HepG2 (cell line): Measurements from ENCODE around the gene PLCG2. TPM values are rescaled to one million over a fixed set of nuclear protein-coding genes. Genes with fewer than 3 reads are reported as not detected.

Experiments used
- ATAC-seq: fragments of 200-7000 bp; cut with Tn5 transposase; 3 replicates; pipeline ENCODE4 v1.9.1; 2020; ENCODE audit warnings: mild to moderate bottlenecking, moderate library complexity
- BruUV-seq: library from RNA; stranded (reverse); fragments of 400-500 nt; replicated peaks from 2 replicates; lab custom pipeline; 2021; lab: Mats Ljungman, UMichigan
- CTCF ChIA-PET: fragments of 300-600 bp; formaldehyde crosslinking; extraction: SDS; loops from one replicate; lab custom pipeline; 2021; ENCODE audit warnings: low total read pairs, inconsistent platforms, low intra/inter-chr PET ratio; lab: Yijun Ruan, JAX
- POLR2A ChIA-PET: fragments of 350-600 bp; sonication (Branson Sonifier 250); formaldehyde crosslinking; loops from one replicate; lab custom pipeline; 2020; ENCODE audit warnings: antibody characterized with exemption, inconsistent platforms; lab: Yijun Ruan, JAX
- DNase-seq: peaks from one replicate; pipeline ENCODE4 v3.0.0-alpha.2; 2015; ENCODE audit warnings: low spot score
- FAIRE-seq: peaks from 3 replicates; lab custom pipeline; 2011; peaks lifted over from hg19 to GRCh38; lab: Jason Lieb, UNC
- H2AFZ ChIP-seq: one replicate; pipeline ENCODE4 v1.6.1; 2011; ENCODE audit warnings: low read length, inconsistent platforms
- H3K27ac ChIP-seq: fragments of 300-600 bp; 3 replicates; pipeline ENCODE4 v1.8.0; 2011; ENCODE audit warnings: mixed run types, mild to moderate bottlenecking, mixed read lengths, low read length, inconsistent platforms; ENCODE audit not compliant: insufficient read depth; ENCODE audit errors: extremely low read length
- H3K27me3 ChIP-seq, 2 experiments: fragments of 200-600 bp in 1 of 2; 2 replicates in 1 of 2; 3 replicates in 1 of 2; pipeline versions ENCODE4 v1.6.0 to v1.8.0; 2011; ENCODE audit warnings: low read length in 2 of 2, mild to moderate bottlenecking in 2 of 2, moderate library complexity in 2 of 2, inconsistent platforms in 1 of 2; ENCODE audit not compliant: insufficient read depth in 2 of 2, control insufficient read depth in 1 of 2
- H3K36me3 ChIP-seq, 2 experiments: fragments of 200-600 bp in 1 of 2; replicated peaks in 1 of 2; 2 replicates in 1 of 2; 3 replicates in 1 of 2; pipeline versions ENCODE4 v1.5.1 to v1.8.0; 2011; ENCODE audit warnings: low read length in 2 of 2, inconsistent platforms in 1 of 2; ENCODE audit not compliant: insufficient read depth in 2 of 2, control insufficient read depth in 1 of 2
- H3K4me1 ChIP-seq: 2 replicates; pipeline ENCODE4 v1.5.1; 2012; ENCODE audit warnings: low read length, inconsistent platforms; ENCODE audit not compliant: insufficient read depth
- H3K4me2 ChIP-seq: 2 replicates; pipeline ENCODE4 v1.6.0; 2011; ENCODE audit warnings: low read depth, low read length, inconsistent platforms
- H3K4me3 ChIP-seq, 3 experiments: fragments of 200-600 bp in 1 of 3; sonication (generic), shearing (Covaris generic) in 1 of 3; replicated peaks in 1 of 3; 2 replicates each; pipeline ENCODE4 v1.5.1; 2011 to 2016; ENCODE audit warnings: low read length in 3 of 3, inconsistent platforms in 2 of 3, low read depth in 2 of 3, mild to moderate bottlenecking in 2 of 3, control low read depth in 1 of 3, mixed read lengths in 1 of 3; ENCODE audit not compliant: insufficient read depth in 1 of 3
- H3K79me2 ChIP-seq: one replicate; pipeline ENCODE4 v1.6.1; 2011; ENCODE audit warnings: low read length, inconsistent platforms; ENCODE audit not compliant: insufficient read depth
- H3K9ac ChIP-seq: 2 replicates; pipeline ENCODE4 v1.6.0; 2011; ENCODE audit warnings: mild to moderate bottlenecking, low read depth, low read length, inconsistent platforms; ENCODE audit not compliant: insufficient read depth
- H3K9me3 ChIP-seq: 2 replicates; pipeline ENCODE4 v1.5.1; 2012; ENCODE audit warnings: mild to moderate bottlenecking, low read length
- H4K20me1 ChIP-seq: 2 replicates; pipeline ENCODE4 v1.6.0; 2011; ENCODE audit warnings: inconsistent platforms, mild to moderate bottlenecking, low read length, moderate library complexity; ENCODE audit not compliant: insufficient read depth
- HOXA3 ChIP-seq: sonication (generic); formaldehyde crosslinking; IDR thresholded peaks from 2 replicates; pipeline ENCODE4 v1.5.0; 2020; ENCODE audit warnings: missing genetic modification reagents
- SRSF9 ChIP-seq: fragments of 200-400 bp; formaldehyde crosslinking; IDR thresholded peaks from 2 replicates; pipeline ENCODE4 v1.6.1; 2018; ENCODE audit warnings: borderline replicate concordance, mild to moderate bottlenecking, low read depth, low read length; ENCODE audit not compliant: insufficient read depth, poor library complexity, severe bottlenecking
- TBP ChIP-seq: sonication (generic); formaldehyde crosslinking; IDR thresholded peaks from 2 replicates; pipeline ENCODE4 v1.5.0; 2020; ENCODE audit warnings: missing genetic modification reagents
- TOPORS ChIP-seq: sonication (generic); formaldehyde crosslinking; IDR thresholded peaks from 2 replicates; pipeline ENCODE4 v1.8.0; 2023; ENCODE audit warnings: mild to moderate bottlenecking, missing genetic modification reagents
- ZMYM2 ChIP-seq: sonication (generic); formaldehyde crosslinking; IDR thresholded peaks from 2 replicates; pipeline ENCODE4 v1.8.0; 2022; ENCODE audit warnings: mild to moderate bottlenecking, missing genetic modification reagents
- ZNF839 ChIP-seq: sonication (generic); formaldehyde crosslinking; IDR thresholded peaks from 2 replicates; pipeline ENCODE4 v1.4.0; 2020; ENCODE audit warnings: missing genetic modification reagents, mild to moderate bottlenecking, borderline replicate concordance
- WGBS: methylation state at CpG from one replicate; pipeline ENCODE4 v1.1.6; 2017; ENCODE audit warnings: low lambda C conversion rate; 5-methylcytosine and 5-hydroxymethylcytosine counted together
- in situ Hi-C: cut with HindIII; loops from 2 replicates; pipeline ENCODE4 v1.10.0; 2017; ENCODE audit warnings: low pct_unique_long_range_greater_than_20kb; ENCODE audit not compliant: extremely low pct_ligation_motif_present
- intact Hi-C: fragments of 100-400 bp; cut with micrococcal nuclease; formaldehyde crosslinking; loops from one replicate; pipeline ENCODE4 v1.10.0; 2022; ENCODE audit not compliant: unreplicated experiment
- polyA plus RNA-seq, 8 experiments: library from polyadenylated mRNA; depleted of rRNA in 3 of 8; stranded (reverse) in 7 of 8; unstranded in 1 of 8; fragments of >200 nt; fragmentation: Illumina TruSeq in 4 of 8; extraction: Trizol in 4 of 8; gene quantifications; 2 replicates each; pipeline versions ENCODE4 v1.2.1 to v1.2.3, GENCODE V29; 2011 to 2016; ENCODE audit warnings: low read depth in 4 of 8, missing spikeins in 1 of 8, mixed read lengths in 1 of 8; ENCODE audit not compliant: insufficient read depth in 1 of 8
- total RNA-seq, 5 experiments: library from RNA; depleted of rRNA; stranded (reverse); fragments of >200 nt; fragmentation: Illumina TruSeq; extraction: Trizol; gene quantifications; 2 replicates each; pipeline ENCODE4 v1.2.3, GENCODE V29; 2016; ENCODE audit warnings: low read depth in 1 of 5
- TF ChIP-seq, protein P1 (sequence below): sonication (generic); formaldehyde crosslinking; IDR thresholded peaks from 2 replicates; pipeline ENCODE4 v1.5.1; 2020; ENCODE audit warnings: mild to moderate bottlenecking, missing genetic modification reagents, moderate library complexity

PLCG2 gene
- total and polyA plus RNA-seq, 2 of the 13 experiments (the other 11 are each of a cell fraction or from before 2014, with no cell fraction given): 0.13 to 0.18 TPM

- no peaks in the 10 kb centered on the region for H3K9me3 ChIP-seq
- H3K27me3 ChIP-seq: peaks cover 2 to 34% of the 10 kb centered on the region in 2 experiments; a peak in 4 of 5 replicates
- DNase-seq (no peak), ATAC-seq (no peak), FAIRE-seq (no peak)
- no peak overlapping the region for H3K9ac ChIP-seq
- no peak overlapping the region for H3K27ac ChIP-seq
- peaks cover 12% of the 10 kb centered on the region for H3K4me1 ChIP-seq
- POLR2A ChIA-PET: no interaction called here
- no peak overlapping the region for H3K4me3 ChIP-seq
- no TSS peak for BruUV-seq
- 82% methylated on average over 3 of the region's 4 CpGs for WGBS
- H3K4me2 ChIP-seq: no peak overlapping the region
- H3K79me2 ChIP-seq: no peaks in the 10 kb centered on the region
- in situ Hi-C loops (loop anchor here (25.0 kb wide), 1 partner anchor 708 kb away; the partner anchor contains the start of gene ATMIN), intact Hi-C loops (no loop called here)
- CTCF ChIA-PET: no interaction called here
- H2AFZ ChIP-seq: no peak overlapping the region
- TF ChIP-seq, protein P1, sequence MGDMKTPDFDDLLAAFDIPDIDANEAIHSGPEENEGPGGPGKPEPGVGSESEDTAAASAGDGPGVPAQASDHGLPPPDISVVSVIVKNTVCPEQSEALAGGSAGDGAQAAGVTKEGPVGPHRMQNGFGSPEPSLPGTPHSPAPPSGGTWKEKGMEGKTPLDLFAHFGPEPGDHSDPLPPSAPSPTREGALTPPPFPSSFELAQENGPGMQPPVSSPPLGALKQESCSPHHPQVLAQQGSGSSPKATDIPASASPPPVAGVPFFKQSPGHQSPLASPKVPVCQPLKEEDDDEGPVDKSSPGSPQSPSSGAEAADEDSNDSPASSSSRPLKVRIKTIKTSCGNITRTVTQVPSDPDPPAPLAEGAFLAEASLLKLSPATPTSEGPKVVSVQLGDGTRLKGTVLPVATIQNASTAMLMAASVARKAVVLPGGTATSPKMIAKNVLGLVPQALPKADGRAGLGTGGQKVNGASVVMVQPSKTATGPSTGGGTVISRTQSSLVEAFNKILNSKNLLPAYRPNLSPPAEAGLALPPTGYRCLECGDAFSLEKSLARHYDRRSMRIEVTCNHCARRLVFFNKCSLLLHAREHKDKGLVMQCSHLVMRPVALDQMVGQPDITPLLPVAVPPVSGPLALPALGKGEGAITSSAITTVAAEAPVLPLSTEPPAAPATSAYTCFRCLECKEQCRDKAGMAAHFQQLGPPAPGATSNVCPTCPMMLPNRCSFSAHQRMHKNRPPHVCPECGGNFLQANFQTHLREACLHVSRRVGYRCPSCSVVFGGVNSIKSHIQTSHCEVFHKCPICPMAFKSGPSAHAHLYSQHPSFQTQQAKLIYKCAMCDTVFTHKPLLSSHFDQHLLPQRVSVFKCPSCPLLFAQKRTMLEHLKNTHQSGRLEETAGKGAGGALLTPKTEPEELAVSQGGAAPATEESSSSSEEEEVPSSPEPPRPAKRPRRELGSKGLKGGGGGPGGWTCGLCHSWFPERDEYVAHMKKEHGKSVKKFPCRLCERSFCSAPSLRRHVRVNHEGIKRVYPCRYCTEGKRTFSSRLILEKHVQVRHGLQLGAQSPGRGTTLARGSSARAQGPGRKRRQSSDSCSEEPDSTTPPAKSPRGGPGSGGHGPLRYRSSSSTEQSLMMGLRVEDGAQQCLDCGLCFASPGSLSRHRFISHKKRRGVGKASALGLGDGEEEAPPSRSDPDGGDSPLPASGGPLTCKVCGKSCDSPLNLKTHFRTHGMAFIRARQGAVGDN (CRISPR knock-in tag): no peak
- TF ChIP-seq TOPORS (CRISPR knock-in tag): no peak
- TF ChIP-seq ZMYM2 (CRISPR knock-in tag): no peak
- no peak for TF ChIP-seq HOXA3 (CRISPR knock-in tag)
- TF ChIP-seq SRSF9: no peak
- no peak for TF ChIP-seq ZNF839 (CRISPR knock-in tag)
- TF ChIP-seq TBP (CRISPR knock-in tag): no peak
- no peaks in the 10 kb centered on the region for H4K20me1 ChIP-seq
- no peaks in the 10 kb centered on the region for H3K36me3 ChIP-seq
Measured at GRCh38 chr16:81744911-81745310, 34.2 kb upstream of the PLCG2 start.
